DMS114 treated with DMSO at 0.1 percent for 48 hours (cell line): ENCODE measurements around the gene SDC1.

Experiments
- DNase-seq: peaks from one replicate; lab custom pipeline; 2025; ENCODE audit not compliant: unreplicated experiment; lab: John Stamatoyannopoulos, UW

SDC1 gene

DNA sequence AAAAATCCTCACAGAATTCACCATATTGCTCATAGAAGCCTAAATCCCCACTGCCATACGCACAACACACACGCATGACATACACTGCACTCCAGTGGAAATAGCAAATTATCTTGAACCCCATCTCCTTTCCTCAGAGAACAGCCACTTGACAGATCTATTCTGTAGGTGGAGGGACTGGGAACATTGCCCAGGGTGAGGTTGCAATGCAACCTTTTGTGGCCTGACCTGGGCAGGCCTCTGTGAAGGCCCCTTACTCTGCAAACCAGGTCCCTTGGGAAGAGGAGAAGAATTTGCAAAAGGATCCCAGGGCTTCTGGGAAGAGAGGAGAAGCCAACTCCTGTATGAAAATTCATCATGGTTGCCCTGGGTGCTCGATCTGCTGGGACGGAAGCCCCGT is 51.9 kb downstream of the SDC1 start:
- no peak for DNase-seq

DNA sequence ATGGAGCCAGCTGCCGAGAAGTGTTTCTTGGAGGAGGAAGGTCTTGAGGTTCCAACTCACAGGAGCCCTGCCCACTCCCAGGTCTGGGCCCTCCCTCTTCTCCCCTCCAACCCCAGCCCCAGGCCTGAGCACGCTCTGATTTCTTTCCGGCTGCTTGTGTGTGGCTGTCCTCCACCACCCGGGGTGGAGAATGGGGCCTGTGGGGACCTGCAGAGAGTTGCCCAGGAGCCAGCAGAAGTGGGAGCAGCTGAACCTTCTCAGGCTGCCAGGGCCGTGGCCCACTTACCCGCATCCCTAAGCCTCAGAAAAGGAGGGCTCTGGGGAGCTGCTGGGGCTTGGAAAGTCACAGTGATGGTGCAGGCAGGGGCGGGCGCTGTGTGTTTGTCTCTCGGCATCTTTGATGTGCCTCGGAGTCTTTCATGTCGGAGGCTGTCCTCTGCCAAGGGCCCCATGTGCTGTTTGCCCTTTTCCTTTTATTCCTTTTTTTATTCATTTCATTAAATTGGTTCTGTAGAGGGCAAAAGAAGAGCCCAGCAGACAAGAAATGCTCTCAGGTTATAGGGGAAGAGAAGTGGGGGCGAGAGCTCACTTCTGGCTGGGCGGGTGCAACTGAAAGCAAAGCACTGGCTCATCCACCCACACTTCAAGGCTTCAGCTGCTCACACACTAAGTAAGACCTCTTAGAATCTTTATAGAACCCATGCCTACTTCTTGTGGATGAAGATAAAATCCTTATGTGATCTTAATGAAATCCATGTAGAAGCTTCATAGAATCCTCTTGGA is 52.5 kb downstream of the SDC1 start:
- no peak for DNase-seq

DNA sequence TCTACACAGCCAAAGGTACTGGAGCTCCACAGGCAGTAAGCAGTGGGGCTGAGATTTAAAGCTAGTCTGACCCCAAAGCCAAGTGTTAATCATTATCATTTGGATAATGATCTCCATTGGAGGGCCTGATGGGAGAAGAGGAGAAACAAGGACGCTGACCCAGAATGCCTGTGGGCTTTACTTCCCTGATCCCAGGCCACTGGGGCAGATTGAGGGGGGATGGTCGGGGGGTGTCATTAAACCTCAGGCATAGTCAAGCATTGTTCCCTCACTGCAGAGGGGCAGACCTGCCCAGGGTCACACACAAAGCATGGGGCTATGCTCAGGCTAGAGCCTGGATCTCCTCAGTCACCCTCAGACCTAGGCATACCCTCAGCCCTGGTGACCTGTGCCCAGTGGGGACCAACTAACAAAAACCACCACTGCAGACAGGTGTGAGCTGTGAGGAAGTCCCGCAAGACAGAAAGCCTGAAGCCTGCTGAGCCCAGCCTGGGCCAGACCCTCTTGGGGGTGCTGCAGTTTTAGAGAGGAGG is 53.4 kb downstream of the SDC1 start:
- no peak for DNase-seq

DNA sequence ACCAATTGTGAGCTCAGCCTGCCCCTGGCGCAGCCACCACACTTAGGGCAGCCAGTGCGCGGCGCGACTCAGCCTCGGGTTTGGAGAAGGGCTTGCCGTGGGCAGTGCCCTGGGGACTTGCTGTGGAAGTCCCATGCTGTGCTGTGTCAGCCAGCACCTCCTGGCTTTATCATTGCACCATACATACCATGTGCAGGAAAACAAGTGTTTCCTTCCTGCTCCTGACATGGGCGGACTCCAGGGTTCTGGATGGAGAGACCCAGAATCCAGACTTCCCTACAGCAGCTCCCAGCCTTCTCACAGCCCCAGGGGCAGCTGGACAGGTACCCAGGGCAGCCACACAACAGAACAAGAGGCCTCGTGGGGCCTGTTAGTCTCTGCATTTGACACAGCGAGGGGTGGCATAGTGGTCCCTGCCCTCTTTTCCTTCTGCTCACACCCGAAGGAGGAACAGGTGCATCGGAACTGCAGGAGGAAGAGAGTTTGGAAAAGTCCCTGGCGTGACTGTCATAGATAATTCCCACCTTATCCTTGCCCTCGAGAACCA is 54.2 kb downstream of the SDC1 start:
- no peak for DNase-seq

DNA sequence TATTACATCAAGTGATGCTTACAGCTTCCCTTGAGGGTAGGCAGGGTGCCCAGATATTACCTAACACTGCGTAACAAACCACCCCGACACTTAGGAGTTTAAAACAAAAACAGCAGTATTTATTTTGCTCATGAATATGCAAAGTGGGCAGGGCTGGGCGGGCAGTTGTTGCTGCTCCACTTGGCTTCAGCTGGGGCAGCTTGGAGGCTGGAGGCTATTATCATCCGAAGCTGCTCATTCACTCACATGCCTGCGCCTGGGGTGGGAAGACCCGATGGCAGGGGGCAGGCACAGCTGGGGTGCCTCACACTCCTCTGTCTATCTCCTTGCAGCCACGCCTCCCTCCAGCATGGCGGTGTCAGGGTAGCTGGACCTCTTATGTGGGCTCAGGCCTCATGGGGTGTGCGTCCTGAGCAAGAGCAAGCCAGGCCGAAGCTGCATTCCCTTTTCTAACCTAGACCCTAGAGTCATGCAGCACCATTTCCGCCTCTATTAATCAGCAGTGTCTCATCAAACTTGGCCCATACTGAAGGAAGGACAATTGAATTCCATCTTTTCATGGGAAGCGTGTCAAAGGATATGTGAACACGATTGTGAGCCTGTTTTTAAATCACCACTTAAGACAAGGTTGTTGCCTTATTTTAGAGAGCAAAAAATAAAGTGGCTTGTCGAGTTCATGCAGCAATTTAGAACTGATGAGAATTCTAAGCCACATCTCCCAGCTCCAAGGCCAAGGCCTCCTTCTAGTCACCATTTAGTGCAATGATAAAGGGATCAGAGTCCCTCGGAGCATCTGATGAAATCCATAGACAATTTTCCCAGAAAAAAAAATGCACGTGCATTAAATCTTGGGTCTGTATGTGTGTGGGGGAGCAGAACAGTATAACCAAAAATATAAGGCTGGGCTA is 54.9 kb downstream of the SDC1 start:
- DNase-seq: no peak

DNA sequence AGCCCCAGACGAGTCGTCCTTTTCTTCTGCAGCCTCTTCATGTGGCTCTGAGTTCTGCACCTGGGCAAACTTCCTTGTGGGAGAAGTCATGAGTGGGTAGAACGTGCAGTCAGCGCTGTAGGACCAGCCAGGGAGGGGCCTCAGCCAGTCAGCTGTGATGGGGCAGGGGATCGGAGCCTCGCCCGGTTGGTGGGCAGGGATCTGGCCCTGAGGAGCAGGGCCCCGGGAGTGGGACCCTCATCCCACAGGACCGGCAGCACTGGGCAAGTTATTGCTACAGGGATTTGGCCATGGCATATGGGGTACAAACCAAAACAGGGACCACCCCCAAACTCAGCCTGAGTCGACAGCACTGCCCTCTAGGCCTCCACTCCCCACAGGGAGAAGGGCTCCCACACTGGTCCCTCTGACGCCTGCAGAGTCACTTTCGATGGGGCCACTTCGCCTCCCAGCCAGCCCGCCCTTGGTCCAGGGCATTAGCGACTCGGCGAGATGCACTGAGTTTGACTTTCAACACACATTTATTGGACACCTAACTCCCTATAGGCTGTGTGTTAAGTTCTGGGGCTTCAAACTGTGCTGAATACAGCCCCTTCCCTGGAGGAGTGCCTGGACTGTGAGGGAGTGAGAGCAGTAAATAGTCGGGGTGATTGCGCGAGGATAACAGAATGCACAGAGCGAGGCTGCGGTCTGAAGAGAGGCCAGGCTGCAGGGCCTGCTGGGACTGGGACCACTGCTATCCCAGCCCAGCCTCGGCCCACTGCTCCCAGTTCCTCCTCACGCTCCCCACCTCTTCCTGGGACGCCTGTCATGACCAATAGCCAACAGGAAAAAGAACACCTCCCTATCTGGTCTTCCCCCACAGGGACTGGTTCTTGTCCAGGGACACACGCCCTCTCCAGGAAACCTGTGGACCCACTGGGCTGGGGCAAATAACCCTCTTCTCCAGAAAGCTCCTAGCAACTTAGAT is 55.9 kb downstream of the SDC1 start:
- no peak for DNase-seq

DNA sequence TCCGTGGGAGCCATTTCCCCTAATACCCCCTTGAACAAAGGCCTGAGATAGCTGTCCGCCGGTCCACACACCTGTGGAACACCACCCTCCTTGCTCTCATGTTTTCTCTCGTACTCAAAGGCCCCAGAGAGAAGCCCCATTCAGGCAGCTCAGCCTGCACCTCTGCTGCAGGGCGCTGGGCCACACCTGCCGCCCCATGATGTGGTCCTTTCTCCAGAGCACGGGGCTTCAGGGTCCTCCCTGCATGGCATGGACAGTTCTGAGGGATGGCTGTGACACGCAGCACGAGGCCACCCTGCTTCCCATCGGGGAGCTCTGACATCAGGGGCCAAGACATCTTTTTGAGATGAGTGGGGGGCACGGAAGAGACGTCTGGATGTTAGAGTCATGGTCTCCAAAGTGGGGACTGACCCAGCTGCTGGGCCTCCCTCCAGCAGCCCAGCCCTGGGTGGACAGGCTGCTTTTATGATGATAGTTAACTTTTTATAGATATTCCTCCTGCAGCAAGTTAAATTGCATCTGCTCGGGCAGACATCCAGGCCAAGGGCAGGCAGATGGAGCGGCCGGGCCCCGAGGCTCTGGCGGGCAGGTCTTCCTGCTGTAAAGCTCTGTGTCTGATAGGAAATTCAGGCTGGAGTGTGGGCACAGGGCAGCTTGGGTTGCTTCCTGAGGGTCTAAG is 56.7 kb downstream of the SDC1 start:
- no peak for DNase-seq

DNA sequence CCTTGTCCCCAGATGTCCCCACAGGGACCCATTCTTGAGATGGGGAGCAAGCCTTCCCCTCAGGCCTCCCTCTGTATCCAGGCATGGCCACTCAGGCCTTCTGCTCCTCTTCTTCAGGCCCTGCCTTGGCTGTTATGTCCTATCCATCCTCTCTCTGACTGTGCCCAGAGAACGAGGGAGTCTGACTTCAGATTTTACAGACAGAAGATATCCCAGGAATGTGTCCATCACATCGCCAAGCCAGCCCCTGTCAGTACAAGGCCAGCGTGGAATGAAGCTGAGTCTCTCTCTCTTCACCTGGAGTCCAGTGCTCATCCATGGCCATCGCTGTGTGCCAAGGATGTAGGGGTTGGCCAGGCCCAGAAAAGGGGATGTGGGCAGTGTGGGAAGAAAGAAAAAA is 57.6 kb downstream of the SDC1 start:
- DNase-seq: no peak

DNA sequence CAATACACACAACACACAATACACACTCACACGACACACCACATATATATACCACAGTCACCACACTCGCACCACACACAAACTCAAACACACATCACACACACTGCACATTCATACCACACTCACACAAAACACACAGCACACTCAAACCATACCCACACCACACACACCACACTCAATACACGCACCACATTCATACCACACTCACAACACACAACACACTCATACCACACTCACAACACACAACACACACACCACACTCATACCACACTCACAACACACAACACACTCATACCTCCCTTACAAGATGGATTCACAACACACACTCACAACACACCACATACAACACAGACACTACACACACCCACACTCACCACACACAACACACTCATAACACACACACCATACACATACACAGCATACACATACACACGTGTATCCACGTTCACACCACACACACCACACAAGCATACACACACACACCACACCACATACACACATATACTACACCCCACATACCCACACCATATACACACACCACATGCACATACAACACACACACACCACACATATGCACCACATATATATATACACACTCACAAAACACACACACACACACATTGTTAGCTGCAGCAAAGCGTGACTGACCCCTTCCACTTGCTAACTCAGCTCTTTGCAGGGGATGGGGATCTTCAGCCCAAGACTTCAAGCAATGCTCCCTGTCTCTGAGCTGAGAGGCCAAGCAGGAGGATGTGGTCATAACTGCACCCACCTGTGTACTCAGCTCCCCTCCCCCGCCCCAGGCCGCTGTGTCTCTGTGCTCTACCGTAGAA is 59.0 kb downstream of the SDC1 start:
- DNase-seq: no peak

DNA sequence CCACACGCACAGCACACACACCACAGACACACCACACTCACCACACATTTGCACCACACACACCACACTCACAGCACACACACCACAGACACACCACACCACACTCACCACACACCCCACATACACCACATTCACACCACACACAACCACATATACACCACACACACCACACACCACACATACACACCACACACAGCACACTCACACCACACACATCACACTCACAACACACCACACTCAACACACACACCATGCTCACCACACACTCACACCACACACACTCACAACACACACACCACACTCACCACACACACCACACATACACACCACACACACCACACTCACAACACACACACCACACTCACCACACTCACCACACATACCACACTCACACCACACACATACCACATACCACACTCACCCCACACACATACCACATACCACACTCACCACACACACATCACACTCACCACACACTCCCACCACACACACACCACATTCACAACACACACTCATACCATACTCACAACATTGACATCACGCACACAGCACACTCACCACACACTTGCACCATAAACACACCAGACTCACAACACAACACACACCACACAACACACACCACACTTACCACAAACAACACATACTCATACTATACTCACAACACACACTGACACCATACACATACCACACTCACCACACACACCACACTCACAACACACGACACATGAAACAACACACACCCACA is 60.0 kb downstream of the SDC1 start:
- DNase-seq: no peak

DNA sequence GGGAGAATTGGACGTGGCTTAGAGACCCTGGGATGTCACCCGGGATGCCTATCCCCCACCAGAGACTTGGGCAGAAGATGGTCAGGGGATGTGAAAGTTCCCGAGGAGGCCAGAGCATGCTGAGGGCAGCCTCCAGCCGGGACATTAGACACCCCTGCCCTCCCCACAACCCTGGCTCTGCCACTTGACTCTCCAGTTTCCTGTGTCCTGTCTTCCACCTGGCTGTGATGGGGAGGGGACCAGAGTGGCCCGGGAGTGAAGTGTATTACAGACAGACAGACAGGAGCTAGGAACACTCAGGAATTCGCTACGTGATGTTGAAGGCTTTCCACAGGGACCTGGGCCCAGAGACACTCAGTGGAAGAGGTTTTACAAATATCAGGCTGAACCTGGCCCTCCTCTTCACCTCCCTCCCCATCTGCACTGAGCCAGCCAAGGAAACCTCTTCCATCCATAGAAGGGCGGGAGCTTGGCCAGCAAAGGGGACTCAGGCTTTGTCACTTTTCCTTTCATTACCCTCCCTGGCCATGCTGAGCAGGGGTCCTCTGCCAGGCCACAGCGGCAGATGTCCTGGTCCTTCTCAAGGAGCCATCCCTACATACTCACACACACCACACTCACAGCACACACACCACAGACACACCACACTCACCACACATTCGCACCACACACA is 60.7 kb downstream of the SDC1 start:
- DNase-seq: peak; percentile 17

DNA sequence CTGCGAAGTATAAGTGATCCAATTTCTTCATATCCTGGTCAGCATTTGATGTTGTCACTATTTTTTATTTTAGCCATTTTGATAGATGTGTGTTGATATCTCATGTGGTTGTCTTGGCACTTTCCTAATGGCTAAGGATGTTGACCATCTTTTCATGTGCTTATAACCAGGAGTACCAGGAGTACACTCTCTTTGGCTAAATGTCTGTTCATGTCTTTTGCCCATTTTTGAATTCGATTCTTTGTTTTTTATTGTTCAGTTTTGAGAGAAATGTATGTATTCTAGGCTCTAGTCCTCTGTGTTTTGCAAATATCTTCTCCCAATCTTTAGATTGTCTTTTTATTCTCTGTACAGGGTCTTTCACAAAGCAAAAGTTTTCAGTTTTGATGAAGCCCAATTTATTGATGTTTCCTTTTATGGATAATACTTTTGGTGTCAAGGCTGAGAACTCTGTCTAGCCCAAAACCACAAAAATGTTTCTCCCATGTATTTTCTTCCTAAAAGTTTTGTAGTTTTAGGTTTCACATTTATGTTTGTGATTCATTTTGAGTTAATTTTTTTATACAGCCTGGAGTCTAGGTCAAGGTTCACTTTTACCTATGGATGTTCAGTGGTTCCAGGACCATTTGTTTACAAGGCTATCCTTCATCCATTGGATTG is 65.4 kb downstream of the SDC1 start:
- DNase-seq: no peak

DNA sequence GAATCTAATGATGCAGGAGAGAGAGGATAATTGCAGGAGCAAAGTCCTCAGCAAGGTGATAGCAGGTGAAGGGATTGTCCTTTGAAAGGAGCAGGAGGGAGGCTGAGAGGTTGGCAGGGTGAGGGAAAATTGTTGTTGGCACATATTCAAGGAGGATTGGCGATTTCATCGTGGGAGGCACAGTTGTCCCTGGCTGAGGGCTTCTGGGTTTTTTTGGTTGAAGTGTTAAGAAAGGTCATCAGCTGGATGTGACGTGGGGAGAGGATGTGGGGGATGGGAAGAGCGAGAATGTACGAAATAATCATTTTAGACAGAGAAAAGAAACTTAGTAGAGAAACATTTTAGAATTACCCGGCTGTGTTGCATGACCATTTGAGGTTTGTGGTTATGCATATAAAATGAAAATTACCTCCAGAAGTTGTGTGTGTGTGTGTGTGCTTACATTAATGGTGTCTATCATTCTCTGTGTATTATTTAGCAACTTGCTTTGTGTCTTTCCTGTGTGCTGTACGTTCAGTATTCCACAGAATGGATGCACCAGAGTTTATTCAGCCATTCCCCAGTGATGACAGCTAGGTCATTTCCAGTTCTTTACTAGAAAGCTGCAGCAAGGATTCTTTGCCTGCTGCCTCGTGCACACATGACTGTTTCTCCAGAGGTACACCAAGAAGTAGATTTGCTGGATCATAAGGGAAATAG is 67.6 kb downstream of the SDC1 start:
- DNase-seq: no peak

DNA sequence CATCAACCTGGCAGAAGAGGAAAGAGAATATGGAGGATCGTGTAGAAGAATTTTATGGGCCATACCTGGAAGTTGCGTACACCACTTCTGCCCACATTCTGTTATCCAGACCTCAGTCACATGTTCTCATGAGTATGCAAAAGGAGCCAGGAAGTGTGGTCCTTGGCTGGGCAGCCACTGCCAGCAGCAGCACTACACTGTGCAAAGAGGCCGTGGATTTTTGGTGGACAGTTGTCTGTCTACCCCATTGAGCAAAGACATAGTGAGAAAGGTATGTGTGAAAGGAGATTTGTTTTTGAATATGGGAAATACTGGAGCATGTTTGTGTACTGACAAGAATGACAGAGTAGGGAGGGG is 68.1 kb downstream of the SDC1 start:
- no peak for DNase-seq

DNA sequence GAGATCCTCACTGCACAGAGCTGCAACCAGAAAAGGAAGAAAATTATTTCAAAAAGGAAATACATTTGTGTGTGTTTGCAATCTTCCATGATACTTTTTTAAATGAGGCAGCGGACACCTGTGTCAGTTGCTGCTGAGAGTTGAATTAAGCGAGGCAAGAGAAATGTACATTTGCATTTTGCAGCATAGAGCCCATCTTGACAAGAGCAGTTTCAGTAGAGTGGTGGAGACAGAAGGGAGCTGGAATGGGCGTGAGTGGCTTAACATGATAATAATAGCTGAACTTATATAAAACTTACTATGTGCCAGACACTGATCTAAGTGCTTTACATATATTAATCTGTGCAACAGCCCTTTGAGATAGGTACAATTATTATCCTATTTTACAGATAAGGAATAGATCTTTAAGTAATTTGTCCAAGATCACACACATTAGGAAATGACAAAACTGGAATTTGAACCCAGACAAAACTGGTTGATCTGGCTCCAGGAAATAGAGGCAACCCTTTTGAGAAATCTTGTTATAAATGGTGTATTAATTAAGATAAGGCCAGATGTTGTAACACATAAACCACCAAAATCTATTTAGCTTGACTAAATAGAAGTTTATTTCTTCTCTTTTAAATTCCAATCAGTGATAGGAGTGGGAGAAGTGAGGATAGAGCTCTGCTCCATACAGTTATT is 68.7 kb downstream of the SDC1 start:
- DNase-seq: no peak

DNA sequence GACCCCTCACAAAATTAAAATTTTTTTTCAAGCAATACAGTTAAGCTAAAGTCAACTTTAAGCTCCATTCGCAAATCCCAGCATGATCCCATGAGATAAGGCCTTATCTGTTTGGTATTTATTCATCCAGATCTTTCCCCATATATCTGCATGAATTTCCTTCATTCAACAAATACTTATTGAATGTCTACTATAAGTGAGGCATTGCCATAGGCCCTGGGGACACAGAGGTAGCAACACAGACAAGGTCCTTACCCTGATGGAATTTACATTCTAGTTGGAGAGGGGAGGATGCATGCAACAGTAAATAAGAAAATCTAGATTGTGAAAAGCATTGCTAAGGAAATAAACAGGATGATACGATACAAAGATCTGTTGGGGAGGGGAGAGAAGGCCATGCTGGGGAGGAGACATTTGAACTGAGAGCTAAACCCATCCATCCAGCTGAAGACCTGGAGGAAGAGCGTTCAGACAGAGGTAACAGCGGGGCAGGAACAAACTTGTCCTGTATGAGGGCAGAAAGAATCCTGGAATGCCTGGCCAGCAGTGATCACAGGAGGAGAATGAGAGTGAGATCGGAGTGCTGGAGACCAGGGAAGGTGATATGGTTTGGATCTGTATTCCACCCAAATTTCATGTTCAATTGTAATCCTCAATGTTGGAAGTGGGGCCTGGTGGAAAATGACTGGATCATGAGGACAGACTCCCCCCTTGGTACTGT is 71.6 kb downstream of the SDC1 start:
- no peak for DNase-seq
